ENCODE results near the gene PLS3. TPM values are rescaled to one million over a fixed set of nuclear protein-coding genes. Genes with fewer than 3 reads are reported as not detected.
A peak's percentile ranks its signal among the peaks of the same experiment; 100 is the strongest.

Gene PLS3
- total RNA-seq, 2 experiments from 2014 or later = 3.1 to 3.2 TPM

DNA sequence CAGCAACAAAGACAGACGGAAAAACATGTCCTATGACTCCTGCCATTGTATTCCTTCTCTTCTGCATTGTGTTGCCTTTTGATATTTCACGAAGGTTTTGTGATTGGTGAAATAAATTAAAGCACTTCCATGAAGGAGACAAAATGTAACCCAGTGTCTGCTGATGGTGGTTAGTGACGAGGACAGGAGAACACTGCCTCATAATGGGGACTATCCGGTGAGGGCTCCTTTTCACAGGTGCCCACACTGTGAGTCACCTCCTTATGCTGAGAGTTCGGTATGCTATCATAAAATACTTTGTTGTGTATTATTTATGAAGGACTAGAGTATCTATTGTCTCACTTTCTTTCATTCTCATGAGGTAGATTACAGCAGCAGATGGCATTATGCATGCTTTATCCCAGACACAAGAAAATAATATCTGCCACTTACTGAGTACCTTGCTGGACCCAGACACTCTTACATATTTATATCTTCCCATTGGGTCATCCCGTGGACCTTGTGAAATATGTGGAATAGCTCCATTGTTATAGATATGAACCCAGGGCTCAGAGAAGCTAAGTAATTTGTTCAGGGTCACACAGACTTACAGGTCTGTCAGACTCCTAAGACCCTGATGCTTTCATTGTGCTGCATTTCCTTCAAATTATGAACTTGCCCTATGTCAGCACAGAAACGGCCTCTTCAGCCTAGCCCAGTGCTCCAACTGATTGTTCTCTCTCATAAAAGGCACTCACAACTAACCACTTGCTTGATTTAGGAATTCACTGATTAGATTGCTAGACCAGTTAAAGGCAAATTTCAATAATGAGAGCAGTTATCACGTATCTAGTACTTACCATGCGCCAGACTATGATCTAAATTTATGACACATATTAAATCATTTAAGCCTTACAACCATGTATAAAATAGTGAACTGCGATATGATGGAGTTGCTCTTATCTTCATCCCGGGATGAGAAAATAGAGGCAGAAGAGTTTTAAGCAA is 31.2 kb downstream of the PLS3 start:
- no peak for DNase-seq
- Mint-ChIP-seq H3K27me3 (peaks cover 2% of the 10 kb centered on the region), H3K27ac (no peak overlapping the region), H3K4me3 (no peak overlapping the region), H3K36me3 (ENCODE audit: low read depth) (no peaks in the 10 kb centered on the region), H3K9me3 (ENCODE audit: low read depth) (no peaks in the 10 kb centered on the region), H3K4me1 (peaks cover 2% of the 10 kb centered on the region)
- ATAC-seq = peak; percentile 30
- ChIA-PET CTCF (interaction anchor here (0.7 kb wide), 1 partner anchor 212 kb away, joined by 4 read pairs; no protein-coding TSS in a partner anchor), POLR2A (no interaction called here)
- intact Hi-C loops (cut with DNase I, micrococcal nuclease) = no loop called here

DNA sequence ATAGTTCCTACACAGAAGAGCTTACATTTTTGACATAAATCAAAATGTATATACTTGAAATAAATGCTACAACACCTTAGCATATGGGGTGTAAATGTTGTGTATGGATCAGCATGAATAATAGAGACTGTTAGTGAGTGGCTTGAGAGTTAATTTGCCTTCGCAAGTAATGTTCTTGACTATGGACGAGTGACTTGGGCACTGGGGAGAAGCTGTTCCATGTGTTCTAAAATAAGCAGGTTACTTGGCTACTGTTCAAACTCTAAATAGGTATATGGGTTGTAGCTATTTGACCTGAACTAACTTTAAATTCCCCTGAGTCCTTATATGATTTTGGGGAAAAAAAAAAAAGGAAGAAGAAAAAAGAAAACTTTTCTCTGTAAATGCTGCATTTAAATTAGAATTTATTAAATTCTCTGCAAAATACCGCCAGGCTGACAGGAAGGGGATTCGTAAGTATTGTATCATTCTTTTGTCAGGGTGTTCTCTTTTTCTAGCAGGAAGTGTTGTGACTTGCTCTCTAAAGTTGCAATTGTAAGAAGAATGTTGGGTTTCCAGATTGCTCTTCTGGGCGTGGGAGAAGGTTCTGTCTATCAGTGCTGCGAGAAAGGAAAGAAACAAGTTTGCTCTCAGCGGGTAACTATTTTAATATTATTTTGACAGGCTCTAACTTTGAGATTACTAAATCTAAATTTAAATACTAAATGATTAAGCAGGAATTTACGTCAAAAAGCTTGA is 32.2 kb downstream of the PLS3 start:
- ChIA-PET POLR2A (no interaction called here), CTCF (interaction anchor here (0.7 kb wide), 1 partner anchor 213 kb away, joined by 4 read pairs; no protein-coding TSS in a partner anchor)
- Mint-ChIP-seq H3K4me3 (no peak overlapping the region), H3K9me3 (ENCODE audit: low read depth) (no peaks in the 10 kb centered on the region), H3K4me1 (peaks cover 2% of the 10 kb centered on the region), H3K27ac (no peak overlapping the region), H3K27me3 (peaks cover 2% of the 10 kb centered on the region), H3K36me3 (ENCODE audit: low read depth) (no peaks in the 10 kb centered on the region)
- DNase-seq (no peak), ATAC-seq (no peak)
- intact Hi-C loops (cut with DNase I, micrococcal nuclease) = no loop called here

DNA sequence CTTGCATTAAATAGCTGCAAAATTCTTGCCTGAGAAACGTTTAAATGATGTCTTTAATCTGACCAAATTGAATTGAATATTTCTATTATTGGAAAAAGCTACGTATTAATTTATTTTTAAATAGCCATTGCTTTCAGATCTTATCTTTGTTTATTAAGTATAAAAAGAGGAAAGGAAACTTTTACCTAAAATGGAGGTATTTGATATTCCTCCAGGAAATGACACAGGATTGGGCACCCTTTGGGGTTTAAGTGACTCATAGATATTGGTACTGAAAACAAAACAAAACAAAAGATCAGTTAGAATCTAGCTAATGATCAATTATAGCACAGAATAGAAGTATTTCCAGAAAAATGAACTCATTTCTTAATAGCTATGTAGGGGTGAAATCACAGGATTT is 34.1 kb downstream of the PLS3 start:
- ChIA-PET POLR2A (no interaction called here), CTCF (no interaction called here)
- ATAC-seq (no peak), DNase-seq (no peak)
- intact Hi-C loops (cut with DNase I, micrococcal nuclease) = no loop called here
- Mint-ChIP-seq H3K27ac (no peak overlapping the region), H3K9me3 (ENCODE audit: low read depth) (no peaks in the 10 kb centered on the region), H3K36me3 (ENCODE audit: low read depth) (no peaks in the 10 kb centered on the region), H3K4me3 (no peak overlapping the region), H3K27me3 (peaks cover 2% of the 10 kb centered on the region), H3K4me1 (no peaks in the 10 kb centered on the region)

GRCh38 chrX:115598556-115598955 is 37.6 kb downstream of the PLS3 start:
- no peak overlapping the region for H3K4me3 Mint-ChIP-seq
- no peaks in the 10 kb centered on the region for H3K4me1 Mint-ChIP-seq
- H3K27me3 Mint-ChIP-seq = peaks cover 7% of the 10 kb centered on the region
- no peak overlapping the region for H3K27ac Mint-ChIP-seq
- intact Hi-C loops (cut with DNase I, micrococcal nuclease) = no loop called here
- no peaks in the 10 kb centered on the region for H3K9me3 Mint-ChIP-seq (ENCODE audit: low read depth)
- DNase-seq (no peak), ATAC-seq (no peak)
- ChIA-PET POLR2A (no interaction called here), CTCF (no interaction called here)
- H3K36me3 Mint-ChIP-seq (ENCODE audit: low read depth) = no peaks in the 10 kb centered on the region

DNA sequence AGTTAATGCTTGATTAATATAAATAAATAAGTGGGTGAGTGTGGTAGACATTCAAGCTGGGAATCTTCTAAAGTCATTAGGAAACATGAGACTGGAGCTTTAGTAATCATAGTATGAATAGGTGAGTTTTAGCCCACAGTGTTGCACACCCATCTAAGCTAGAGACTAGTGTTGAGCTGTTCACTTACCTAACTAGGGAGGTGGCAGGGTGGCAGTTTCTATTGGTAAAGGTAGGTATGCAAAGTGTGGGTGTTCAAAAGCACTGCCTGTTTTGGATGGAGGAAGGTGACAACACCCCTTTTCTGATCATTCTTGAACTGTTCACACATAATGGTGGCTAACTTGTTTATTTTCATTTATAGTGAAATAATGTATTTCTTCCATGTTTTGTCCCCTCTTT is 41.3 kb downstream of the PLS3 start:
- H3K9me3 Mint-ChIP-seq (ENCODE audit: low read depth) = no peaks in the 10 kb centered on the region
- ChIA-PET CTCF (interaction anchor here (1.0 kb wide), 1 partner anchor 9 kb away, joined by 3 read pairs; no protein-coding TSS in a partner anchor), POLR2A (no interaction called here)
- intact Hi-C loops (cut with DNase I, micrococcal nuclease) = no loop called here
- no peak overlapping the region for H3K27ac Mint-ChIP-seq
- ATAC-seq (peak; percentile 23), DNase-seq (no peak)
- no peaks in the 10 kb centered on the region for H3K36me3 Mint-ChIP-seq (ENCODE audit: low read depth)
- peaks cover 5% of the 10 kb centered on the region for H3K27me3 Mint-ChIP-seq
- no peak overlapping the region for H3K4me3 Mint-ChIP-seq
- no peaks in the 10 kb centered on the region for H3K4me1 Mint-ChIP-seq

DNA sequence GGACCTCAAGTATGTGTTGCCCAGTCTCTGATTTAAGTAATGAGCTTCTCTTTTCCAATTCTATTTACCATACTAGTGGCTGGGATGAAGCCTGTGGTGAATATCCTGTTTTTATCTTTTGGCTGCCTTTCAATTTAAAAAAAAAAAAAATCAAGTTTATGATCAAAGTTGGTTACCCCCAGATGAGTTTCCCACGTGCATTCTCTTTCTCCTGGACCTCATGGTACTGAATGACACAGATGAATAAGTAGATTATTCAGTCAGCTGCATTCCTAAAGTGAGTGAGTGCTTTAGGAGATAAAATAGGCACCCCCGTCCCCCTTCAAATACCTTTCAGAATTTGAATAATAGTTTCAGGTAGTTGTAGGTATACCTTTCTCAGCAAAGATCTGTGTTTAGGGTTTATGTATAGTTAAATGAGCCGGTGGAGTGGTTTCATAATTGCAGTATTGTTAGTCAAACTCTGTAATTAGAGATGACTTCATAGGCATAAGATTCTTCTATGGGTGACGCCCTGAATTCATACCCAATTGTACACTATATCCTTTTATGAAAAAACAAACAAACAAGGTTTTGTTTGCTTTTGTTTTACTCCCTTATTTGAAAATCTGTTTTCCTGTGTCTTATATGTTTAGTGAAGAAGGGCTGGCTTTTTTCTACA is 41.9 kb downstream of the PLS3 start:
- intact Hi-C loops (cut with DNase I, micrococcal nuclease) = no loop called here
- H3K4me3 Mint-ChIP-seq = no peak overlapping the region
- H3K9me3 Mint-ChIP-seq (ENCODE audit: low read depth) = no peaks in the 10 kb centered on the region
- CTCF ChIA-PET = interaction anchor here (0.6 to 1.0 kb wide), 2 partner anchors 8 to 212 kb away, joined by 3 read pairs; no protein-coding TSS in a partner anchor
- H3K4me1 Mint-ChIP-seq = no peaks in the 10 kb centered on the region
- no peak for ATAC-seq
- no peak overlapping the region for H3K27ac Mint-ChIP-seq
- no peaks in the 10 kb centered on the region for H3K36me3 Mint-ChIP-seq (ENCODE audit: low read depth)
- peaks cover 5% of the 10 kb centered on the region for H3K27me3 Mint-ChIP-seq
- POLR2A ChIA-PET = no interaction called here
- DNase-seq = no peak

GRCh38 chrX:115603534-115604074 is 42.6 kb downstream of the PLS3 start:
- ATAC-seq (no peak), DNase-seq (no peak)
- Mint-ChIP-seq H3K4me3 (no peak overlapping the region), H3K27me3 (peaks cover 5% of the 10 kb centered on the region), H3K36me3 (ENCODE audit: low read depth) (no peaks in the 10 kb centered on the region), H3K27ac (no peak overlapping the region), H3K9me3 (ENCODE audit: low read depth) (no peaks in the 10 kb centered on the region), H3K4me1 (no peaks in the 10 kb centered on the region)
- ChIA-PET POLR2A (no interaction called here), CTCF (no interaction called here)
- intact Hi-C loops (cut with DNase I, micrococcal nuclease) = no loop called here

DNA sequence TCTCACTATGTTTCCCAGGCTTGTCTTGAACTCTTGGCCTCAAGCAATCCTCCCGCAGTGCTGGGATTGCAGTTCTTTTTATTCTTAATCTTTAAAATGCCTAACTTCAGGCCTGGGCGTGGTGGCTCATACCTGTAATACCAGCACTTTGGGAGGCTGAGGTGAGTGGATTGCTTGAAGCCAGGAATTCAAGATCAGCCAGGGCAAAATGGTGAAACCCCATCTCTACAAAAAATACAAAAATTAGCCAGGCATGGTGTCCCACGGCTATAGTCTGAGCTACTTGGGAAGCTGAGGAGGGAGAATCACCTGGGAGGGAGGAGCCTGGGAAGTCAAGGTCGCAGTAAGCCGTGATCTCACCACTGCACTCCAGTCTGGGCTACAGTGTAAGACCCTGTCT is 45.9 kb downstream of the PLS3 start:
- ATAC-seq (no peak), DNase-seq (no peak)
- H3K36me3 Mint-ChIP-seq (ENCODE audit: low read depth) = no peaks in the 10 kb centered on the region
- CTCF ChIA-PET = no interaction called here
- H3K27me3 Mint-ChIP-seq = no peaks in the 10 kb centered on the region
- H3K4me3 Mint-ChIP-seq = no peak overlapping the region
- no peaks in the 10 kb centered on the region for H3K4me1 Mint-ChIP-seq
- no peaks in the 10 kb centered on the region for H3K9me3 Mint-ChIP-seq (ENCODE audit: low read depth)
- intact Hi-C loops (cut with DNase I, micrococcal nuclease) = no loop called here
- POLR2A ChIA-PET = no interaction called here
- no peak overlapping the region for H3K27ac Mint-ChIP-seq

GRCh38 chrX:115609621-115610020 is 48.6 kb downstream of the PLS3 start:
- Mint-ChIP-seq H3K27me3 (no peaks in the 10 kb centered on the region), H3K4me3 (no peak overlapping the region), H3K4me1 (no peaks in the 10 kb centered on the region), H3K36me3 (ENCODE audit: low read depth) (no peaks in the 10 kb centered on the region), H3K9me3 (ENCODE audit: low read depth) (no peaks in the 10 kb centered on the region), H3K27ac (no peak overlapping the region)
- ATAC-seq (no peak), DNase-seq (no peak)
- CTCF ChIA-PET = no interaction called here
- intact Hi-C loops (cut with DNase I, micrococcal nuclease) = no loop called here
- POLR2A ChIA-PET = no interaction called here

DNA sequence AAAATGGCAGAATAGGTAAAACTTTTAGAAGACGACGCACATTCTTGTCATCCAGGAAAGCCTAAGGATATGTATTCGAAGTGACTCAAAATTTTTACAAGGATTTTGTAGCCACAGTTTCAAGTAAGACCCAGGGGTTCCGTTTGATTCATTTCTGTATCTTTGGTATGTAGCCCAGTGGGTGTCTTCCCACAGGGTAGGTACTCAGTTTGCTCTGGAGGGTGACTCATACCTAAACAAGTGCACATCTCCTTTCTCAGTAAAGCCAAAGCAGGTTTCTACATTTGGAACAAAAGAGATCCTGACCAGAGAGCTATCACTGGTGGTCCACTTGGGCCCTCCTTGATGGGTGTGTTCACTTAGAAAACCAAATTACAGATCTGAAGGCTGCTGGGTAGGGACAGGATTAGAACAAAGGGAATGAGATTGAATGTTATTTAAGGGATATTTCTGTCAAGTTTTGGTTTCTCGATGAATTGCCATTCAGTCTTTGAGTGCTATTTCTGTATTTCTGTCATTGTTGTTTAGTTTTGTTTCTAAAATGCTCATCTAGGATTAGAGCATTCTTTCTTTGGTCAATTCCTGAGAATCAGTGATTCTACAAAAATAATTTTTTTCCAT is 56.1 kb downstream of the PLS3 start:
- ATAC-seq (peak; percentile 91), DNase-seq (peak; percentile 15)
- ChIA-PET POLR2A (no interaction called here), CTCF (no interaction called here)
- Mint-ChIP-seq H3K36me3 (ENCODE audit: low read depth) (no peaks in the 10 kb centered on the region), H3K27me3 (peaks cover 3% of the 10 kb centered on the region), H3K4me1 (peaks cover 9% of the 10 kb centered on the region), H3K9me3 (ENCODE audit: low read depth) (no peaks in the 10 kb centered on the region), H3K27ac (peak overlapping the region; percentile 39), H3K4me3 (no peak overlapping the region)
- intact Hi-C loops (cut with DNase I, micrococcal nuclease) = loop anchor here (1.0 to 5.0 kb wide), 2 partner anchors 33 to 40 kb away; no protein-coding TSS in a partner anchor

DNA sequence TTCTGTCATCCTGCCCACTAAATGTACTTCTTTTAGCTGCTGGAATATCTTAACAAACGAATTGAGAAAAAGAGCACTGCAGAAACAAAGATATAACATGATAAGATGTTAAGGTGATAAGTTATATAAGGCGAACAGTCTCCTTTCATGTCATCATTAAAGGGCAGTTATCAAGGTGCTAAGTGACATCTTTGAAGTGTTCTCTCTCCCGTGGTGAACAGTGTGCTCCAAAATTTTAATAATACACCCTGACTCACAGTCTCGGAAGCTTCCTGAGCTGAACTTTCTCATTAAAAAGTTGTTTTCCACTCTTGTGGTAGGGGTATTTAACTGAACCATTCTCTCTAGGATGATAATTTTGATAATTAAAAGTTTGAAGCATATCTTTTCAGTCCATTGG is 61.6 kb downstream of the PLS3 start:
- H3K36me3 Mint-ChIP-seq (ENCODE audit: low read depth) = no peaks in the 10 kb centered on the region
- ChIA-PET CTCF (no interaction called here), POLR2A (no interaction called here)
- ATAC-seq (no peak), DNase-seq (no peak)
- H3K9me3 Mint-ChIP-seq (ENCODE audit: low read depth) = no peaks in the 10 kb centered on the region
- intact Hi-C loops (cut with DNase I, micrococcal nuclease) = no loop called here
- peaks cover 3% of the 10 kb centered on the region for H3K27me3 Mint-ChIP-seq
- H3K4me1 Mint-ChIP-seq = peaks cover 1% of the 10 kb centered on the region
- H3K4me3 Mint-ChIP-seq = no peak overlapping the region
- no peak overlapping the region for H3K27ac Mint-ChIP-seq

Data from activated CD4-positive, alpha-beta T cell treated with anti-CD3 and anti-CD28 coated beads for 36 hours (primary cell).